Chondrocyte (in vitro differentiated cells): ENCODE data around the gene HMMR. TPM values are rescaled to one million over a fixed set of nuclear protein-coding genes. Genes with fewer than 3 reads are reported as not detected.
"Not testable (repeated sequence)": the region's sequence is repeated elsewhere in the genome, so short reads cannot be mapped to it uniquely, and the experiment has no call there.

Experiments
- DNase-seq: peaks from one replicate; pipeline ENCODE4 v3.0.0; 2021; ENCODE audit warnings: mixed read lengths, low spot score
- H3K27ac Mint-ChIP-seq: one replicate; pipeline ENCODE4 v1.8.0; 2021; ENCODE audit warnings: mild to moderate bottlenecking, moderate library complexity, mixed read lengths; ENCODE audit not compliant: unreplicated experiment
- H3K27me3 Mint-ChIP-seq: 2 replicates; pipeline ENCODE4 v1.8.0; 2021; ENCODE audit warnings: low read depth, mixed read lengths
- H3K36me3 Mint-ChIP-seq: 2 replicates; pipeline ENCODE4 v1.8.0; 2021; ENCODE audit warnings: low read depth, mixed read lengths
- H3K4me1 Mint-ChIP-seq: 2 replicates; pipeline ENCODE4 v1.8.0; 2021; ENCODE audit warnings: low read depth, mild to moderate bottlenecking, mixed read lengths
- H3K4me3 Mint-ChIP-seq: one replicate; pipeline ENCODE4 v1.8.0; 2021; ENCODE audit warnings: mild to moderate bottlenecking, moderate library complexity, mixed read lengths; ENCODE audit not compliant: unreplicated experiment
- H3K9me3 Mint-ChIP-seq: 2 replicates; pipeline ENCODE4 v1.8.0; 2021; ENCODE audit warnings: low read depth, mixed read lengths
- CTCF ChIP-seq: fragments of 200-600 bp; sonication (generic); IDR thresholded peaks from 2 replicates; pipeline ENCODE4 v1.5.0; 2021; ENCODE audit warnings: antibody characterized with exemption, mild to moderate bottlenecking, moderate library complexity
- total RNA-seq: library from RNA; stranded (reverse); gene quantifications from 3 replicates; pipeline ENCODE4 v1.2.1, GENCODE V29; 2021

The HMMR gene
- total RNA-seq, 1 donor from 2014 or later, result 4.2 TPM

GRCh38 chr5:163448491-163448890 is 11.9 kb upstream of the HMMR start:
- Mint-ChIP-seq H3K27me3 (no peaks in the 10 kb centered on the region), H3K4me1 (no peaks in the 10 kb centered on the region), H3K4me3 (no peak overlapping the region), H3K36me3 (peaks cover 27% of the 10 kb centered on the region), H3K9me3 (no peaks in the 10 kb centered on the region), H3K27ac (no peak overlapping the region)
- DNase-seq, result no peak
- no peak for TF ChIP-seq CTCF

GRCh38 chr5:163451489-163451888 is 8.9 kb upstream of the HMMR start:
- Mint-ChIP-seq H3K4me3 (no peak overlapping the region), H3K9me3 (no peaks in the 10 kb centered on the region), H3K27me3 (no peaks in the 10 kb centered on the region), H3K36me3 (peaks cover 29% of the 10 kb centered on the region), H3K4me1 (peaks cover 7% of the 10 kb centered on the region), H3K27ac (no peak overlapping the region)
- DNase-seq, result no peak
- no peak for TF ChIP-seq CTCF

GRCh38 chr5:163453705-163454104 is 6.7 kb upstream of the HMMR start:
- Mint-ChIP-seq H3K4me1 (peaks cover 12% of the 10 kb centered on the region), H3K9me3 (no peaks in the 10 kb centered on the region), H3K27ac (no peak overlapping the region), H3K4me3 (no peak overlapping the region), H3K36me3 (peaks cover 13% of the 10 kb centered on the region), H3K27me3 (no peaks in the 10 kb centered on the region)
- TF ChIP-seq CTCF, result no peak
- DNase-seq, result no peak

GRCh38 chr5:163455406-163455805 is 5.0 kb upstream of the HMMR start:
- not testable (repeated sequence) for DNase-seq, H3K4me3 Mint-ChIP-seq, H3K27ac Mint-ChIP-seq, H3K27me3 Mint-ChIP-seq, H3K9me3 Mint-ChIP-seq
- Mint-ChIP-seq H3K4me1 (peaks cover 21% of the 10 kb centered on the region), H3K36me3 (peaks cover 12% of the 10 kb centered on the region)

GRCh38 chr5:163456029-163456589 is 4.3 kb upstream of the HMMR start:
- no peak overlapping the region for H3K27ac Mint-ChIP-seq
- DNase-seq, result no peak
- peaks cover 27% of the 10 kb centered on the region for H3K4me1 Mint-ChIP-seq
- no peak overlapping the region for H3K4me3 Mint-ChIP-seq
- no peak for TF ChIP-seq CTCF
- H3K9me3 Mint-ChIP-seq, result no peaks in the 10 kb centered on the region
- peaks cover 12% of the 10 kb centered on the region for H3K36me3 Mint-ChIP-seq
- no peaks in the 10 kb centered on the region for H3K27me3 Mint-ChIP-seq

GRCh38 chr5:163456840-163457239 is 3.6 kb upstream of the HMMR start:
- H3K27me3 Mint-ChIP-seq, result no peaks in the 10 kb centered on the region
- peaks cover 12% of the 10 kb centered on the region for H3K36me3 Mint-ChIP-seq
- no peaks in the 10 kb centered on the region for H3K9me3 Mint-ChIP-seq
- no peak overlapping the region for H3K4me3 Mint-ChIP-seq
- TF ChIP-seq CTCF, result no peak
- no peak for DNase-seq
- H3K27ac Mint-ChIP-seq, result no peak overlapping the region
- peaks cover 33% of the 10 kb centered on the region for H3K4me1 Mint-ChIP-seq
